SK-N-SH treated with all-trans-retinoic acid at 6 μM for 48 hours (cell line): ENCODE data around the gene HDAC8.

ENCODE experiments used
- ISL1 ChIP-seq: fragments of 250-450 bp; sonication (Bioruptor Pico); IDR thresholded peaks from 2 replicates; pipeline ENCODE4 v2.1.2; 2022; ENCODE audit warnings: mild to moderate bottlenecking, moderate library complexity
- PPARA ChIP-seq: fragments of 250-450 bp; sonication (Bioruptor Pico); IDR thresholded peaks from 2 replicates; pipeline ENCODE4 v1.5.0; 2020; ENCODE audit warnings: mild to moderate bottlenecking, borderline replicate concordance
- ZNF70 ChIP-seq: fragments of 450-650 bp; formaldehyde crosslinking; IDR thresholded peaks from 2 replicates; pipeline ENCODE4 v1.5.0; 2020; ENCODE audit warnings: mild to moderate bottlenecking, moderate library complexity
- TF ChIP-seq, protein P1 (sequence below): fragments of 250-450 bp; sonication (Bioruptor Pico); IDR thresholded peaks from 2 replicates; pipeline ENCODE4 v1.8.0; 2020; ENCODE audit warnings: mild to moderate bottlenecking, moderate library complexity, borderline replicate concordance

DNA sequence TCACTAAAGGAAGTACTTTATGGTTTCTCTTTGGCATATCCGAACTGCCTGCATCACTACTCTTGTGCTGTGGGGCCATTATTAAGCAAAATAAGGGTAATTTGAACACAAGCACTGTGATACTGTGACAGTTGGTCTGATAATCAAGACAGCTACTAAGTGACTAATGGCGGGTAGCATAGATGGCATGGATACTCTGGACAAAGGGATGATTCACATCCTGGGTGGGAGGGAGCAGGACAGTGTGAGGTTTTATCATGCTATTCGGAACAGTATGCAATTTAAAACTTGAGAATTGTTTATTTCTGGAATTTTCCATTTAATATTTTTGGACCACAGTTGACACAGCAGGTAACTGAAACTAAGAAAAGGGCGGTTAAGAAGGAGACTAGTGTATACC lies 214.3 kb downstream of the HDAC8 start:
- TF ChIP-seq ISL1 = no peak
- TF ChIP-seq, protein P1, sequence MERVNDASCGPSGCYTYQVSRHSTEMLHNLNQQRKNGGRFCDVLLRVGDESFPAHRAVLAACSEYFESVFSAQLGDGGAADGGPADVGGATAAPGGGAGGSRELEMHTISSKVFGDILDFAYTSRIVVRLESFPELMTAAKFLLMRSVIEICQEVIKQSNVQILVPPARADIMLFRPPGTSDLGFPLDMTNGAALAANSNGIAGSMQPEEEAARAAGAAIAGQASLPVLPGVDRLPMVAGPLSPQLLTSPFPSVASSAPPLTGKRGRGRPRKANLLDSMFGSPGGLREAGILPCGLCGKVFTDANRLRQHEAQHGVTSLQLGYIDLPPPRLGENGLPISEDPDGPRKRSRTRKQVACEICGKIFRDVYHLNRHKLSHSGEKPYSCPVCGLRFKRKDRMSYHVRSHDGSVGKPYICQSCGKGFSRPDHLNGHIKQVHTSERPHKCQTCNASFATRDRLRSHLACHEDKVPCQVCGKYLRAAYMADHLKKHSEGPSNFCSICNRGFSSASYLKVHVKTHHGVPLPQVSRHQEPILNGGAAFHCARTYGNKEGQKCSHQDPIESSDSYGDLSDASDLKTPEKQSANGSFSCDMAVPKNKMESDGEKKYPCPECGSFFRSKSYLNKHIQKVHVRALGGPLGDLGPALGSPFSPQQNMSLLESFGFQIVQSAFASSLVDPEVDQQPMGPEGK (CRISPR knock-in tag) = no peak
- TF ChIP-seq PPARA = no peak
- TF ChIP-seq ZNF70 (CRISPR knock-in tag) = no peak
